Activated CD4-positive, alpha-beta memory T cell treated with anti-CD3 and anti-CD28 coated beads for 36 hours (primary cell): ENCODE results near the gene TLCD4. TPM values are rescaled to one million over a fixed set of nuclear protein-coding genes. Genes with fewer than 3 reads are reported as not detected.

Experiments
- total RNA-seq, 2 experiments: library from RNA; stranded (reverse); gene quantifications; one replicate each; pipeline ENCODE4 v1.2.3, GENCODE V29; 2021

The TLCD4 gene
- total RNA-seq, 2 experiments from 2014 or later = 0.15 to 0.21 TPM

Other genes starting within 250 kb of the TLCD4 start
- gene CNN3, start 190.2 kb upstream of the TLCD4 start, total RNA-seq = 1 to 10 TPM; 3.9 to 4.6 TPM
- 1 to 10 TPM; 4.3 to 4.4 TPM for gene ALG14, start 44.4 kb upstream of the TLCD4 start, total RNA-seq
- 10 to 100 TPM; 10.8 to 13.9 TPM for gene RWDD3, start 116.9 kb downstream of the TLCD4 start, total RNA-seq